HEK293T (cell line): ENCODE data around the gene CNTLN.

Experiments used
- ARNT ChIP-seq: fragments of 450-650 bp; IDR thresholded peaks from 2 replicates; pipeline ENCODE4 v1.6.1; 2017; ENCODE audit warnings: mild to moderate bottlenecking
- BHLHE40 ChIP-seq: fragments of 450-650 bp; IDR thresholded peaks from 2 replicates; pipeline ENCODE4 v1.6.1; 2016; ENCODE audit warnings: mild to moderate bottlenecking, moderate library complexity, borderline replicate concordance
- CTBP1 ChIP-seq: fragments of 450-650 bp; IDR thresholded peaks from 2 replicates; pipeline ENCODE4 v1.6.1; 2016; ENCODE audit warnings: borderline replicate concordance
- ELF4 ChIP-seq: fragments of 450-650 bp; IDR thresholded peaks from 2 replicates; pipeline ENCODE4 v1.6.1; 2017; ENCODE audit warnings: antibody characterized with exemption
- FOXA1 ChIP-seq: fragments of 450-650 bp; IDR thresholded peaks from 2 replicates; pipeline ENCODE4 v1.6.1; 2016; ENCODE audit warnings: mild to moderate bottlenecking
- FOXK2 ChIP-seq: fragments of 450-650 bp; IDR thresholded peaks from 2 replicates; pipeline ENCODE4 v1.6.1; 2016; ENCODE audit warnings: mild to moderate bottlenecking
- FOXM1 ChIP-seq: fragments of 450-650 bp; IDR thresholded peaks from 2 replicates; pipeline ENCODE4 v1.6.1; 2017; ENCODE audit warnings: mild to moderate bottlenecking, borderline replicate concordance
- HDGF ChIP-seq: fragments of 450-650 bp; IDR thresholded peaks from 2 replicates; pipeline ENCODE4 v1.6.1; 2017; ENCODE audit warnings: antibody characterized with exemption, borderline replicate concordance
- PKNOX1 ChIP-seq: fragments of 450-650 bp; IDR thresholded peaks from 2 replicates; pipeline ENCODE4 v1.6.1; 2016
- SP1 ChIP-seq: fragments of 450-650 bp; IDR thresholded peaks from 2 replicates; pipeline ENCODE4 v1.6.1; 2017
- SUZ12 ChIP-seq: fragments of 450-650 bp; IDR thresholded peaks from 2 replicates; pipeline ENCODE4 v1.6.1; 2016; ENCODE audit warnings: mild to moderate bottlenecking
- TARDBP ChIP-seq: fragments of 450-650 bp; IDR thresholded peaks from 2 replicates; pipeline ENCODE4 v1.6.1; 2016
- ZNF384 ChIP-seq: fragments of 450-650 bp; IDR thresholded peaks from 2 replicates; pipeline ENCODE4 v1.6.1; 2016

GRCh38 chr9:17339156-17339555 is 204.3 kb downstream of the CNTLN start:
- TF ChIP-seq SP1, result no peak
- no peak for TF ChIP-seq FOXK2
- no peak for TF ChIP-seq FOXA1
- no peak for TF ChIP-seq FOXM1
- TF ChIP-seq ZNF384, result no peak
- no peak for TF ChIP-seq SUZ12
- TF ChIP-seq CTBP1, result no peak
- no peak for TF ChIP-seq TARDBP
- no peak for TF ChIP-seq ELF4
- no peak for TF ChIP-seq ARNT
- no peak for TF ChIP-seq PKNOX1
- TF ChIP-seq HDGF, result no peak
- TF ChIP-seq BHLHE40, result no peak
